Lower leg skin (tissue), 4 donors: ENCODE measurements around the gene PCCB. TPM values are rescaled to one million over a fixed set of nuclear protein-coding genes. Genes with fewer than 3 reads are reported as not detected.
"Not testable (repeated sequence)": the region's sequence is repeated elsewhere in the genome, so short reads cannot be mapped to it uniquely, and the experiment has no call there.

Experiments
- DNase-seq, 2 donors: peaks; one replicate each; pipeline ENCODE4 v3.0.0-alpha.2; 2019; ENCODE audit warnings: low spot score in 2 of 2
- H3K4me3 ChIP-seq: fragments of 200-600 bp; sonication (generic); 2 replicates; pipeline ENCODE4 v1.5.1; 2017; ENCODE audit warnings: mild to moderate bottlenecking, low read depth; ENCODE audit not compliant: poor library complexity, severe bottlenecking
- CTCF ChIP-seq, 3 donors: fragments of 450-650 bp; IDR thresholded peaks; one replicate each; pipeline ENCODE4 v1.5.1; 2016; ENCODE audit warnings: antibody characterized with exemption in 3 of 3, mild to moderate bottlenecking in 3 of 3, moderate library complexity in 2 of 3
- POLR2A ChIP-seq, 2 donors: fragments of 450-650 bp; IDR thresholded peaks; one replicate each; pipeline ENCODE4 v1.6.1; 2016 to 2017; ENCODE audit warnings: antibody characterized with exemption in 2 of 2, mild to moderate bottlenecking in 1 of 2, moderate library complexity in 1 of 2
- WGBS, 2 donors: methylation state at CpG; one replicate each; pipeline ENCODE4 v1.1.5; 2018; 5-methylcytosine and 5-hydroxymethylcytosine counted together
- intact Hi-C: fragments of 100-400 bp; cut with DNase I; formaldehyde crosslinking; loops from one replicate; pipeline ENCODE4 v1.15.0; 2023; ENCODE audit warnings: low total_unique reads
- total RNA-seq, 4 donors: library from RNA; depleted of rRNA; stranded (reverse); fragments of >200 nt; gene quantifications; one replicate each; pipeline ENCODE4 v1.1.0, GENCODE V29; 2016

PCCB gene
- total RNA-seq, 4 donors from 2014 or later: 12.6 to 40.1 (median 27.3) TPM

DNA sequence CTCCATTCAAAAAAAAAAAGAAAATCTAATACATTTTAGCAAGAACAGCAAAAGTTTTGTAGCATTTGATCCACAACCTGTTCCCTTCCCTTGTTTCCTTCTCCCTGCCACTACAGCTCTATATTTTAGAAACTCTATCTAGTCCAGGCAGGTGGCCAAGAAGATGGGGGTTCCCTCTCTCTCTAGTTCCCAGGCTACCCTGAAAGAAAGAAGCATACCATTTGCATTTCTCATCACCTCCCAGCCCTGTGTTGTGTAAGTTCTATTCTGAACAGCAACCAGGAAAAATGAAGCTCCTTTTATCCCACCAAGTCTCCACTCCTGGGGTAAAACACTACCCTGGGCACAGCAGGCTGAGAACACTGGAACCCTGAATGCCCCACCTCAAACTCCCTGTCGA lies 100.0 kb downstream of the PCCB start:
- intact Hi-C loops: no loop called here
- WGBS, 2 donors: 80 to 93% methylated on average over 1 of the region's 1 CpG
- H3K4me3 ChIP-seq: no peak overlapping the region
- no peak for DNase-seq
- TF ChIP-seq POLR2A (IDR thresholded peaks at IDR 0.05): no peak

DNA sequence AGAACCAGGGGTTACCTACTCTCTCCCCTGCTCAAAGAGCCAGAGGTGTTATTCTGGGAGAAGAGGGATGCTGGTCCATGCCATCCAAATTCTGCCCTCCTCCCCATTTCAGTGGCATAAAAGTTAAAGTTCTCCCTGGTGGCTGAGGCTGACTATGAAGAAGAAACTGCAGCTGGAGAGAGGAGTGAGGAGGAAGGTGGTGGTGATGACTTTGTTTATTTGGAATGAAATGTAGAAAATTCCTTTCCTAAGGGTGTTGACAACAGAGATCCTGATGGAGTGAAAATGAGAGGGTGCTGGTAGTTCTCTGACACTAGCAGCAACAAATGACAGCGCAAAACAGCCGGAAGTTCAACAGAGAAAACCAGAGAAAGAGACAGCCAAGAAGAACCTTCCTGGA lies 100.4 kb downstream of the PCCB start:
- intact Hi-C loops: no loop called here
- TF ChIP-seq CTCF (IDR thresholded peaks at IDR 0.05) (no peak), POLR2A (IDR thresholded peaks at IDR 0.05) (no peak)

DNA sequence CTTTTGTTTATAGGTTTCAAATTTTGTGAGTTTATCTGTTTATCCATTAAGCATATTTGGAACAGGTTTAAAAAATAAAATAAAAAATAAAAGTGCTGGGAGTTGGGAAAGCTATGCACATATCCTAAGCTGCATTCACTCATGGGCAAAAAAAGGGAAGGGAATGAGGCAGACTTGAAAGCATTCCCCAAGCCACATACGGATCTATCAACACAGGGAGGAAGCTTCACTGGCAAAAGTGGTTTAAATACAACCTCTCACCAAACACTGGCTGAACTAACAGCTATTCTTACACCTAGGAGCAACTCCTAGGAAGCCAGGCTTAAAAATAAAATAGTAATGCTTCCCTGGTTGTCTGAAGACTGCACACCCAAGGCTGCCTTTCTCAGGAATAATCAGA lies 101.2 kb downstream of the PCCB start:
- intact Hi-C loops: no loop called here
- no peak overlapping the region for H3K4me3 ChIP-seq
- TF ChIP-seq POLR2A (IDR thresholded peaks at IDR 0.05) (no peak), CTCF (IDR thresholded peaks at IDR 0.05) (no peak)
- no peak for DNase-seq
- 77 to 84% methylated on average over 1 of the region's 1 CpG for WGBS, 2 donors

More for the DNA sequence above, 100.4 kb downstream of the PCCB start:
- no peak overlapping the region for H3K4me3 ChIP-seq
- 86 to 89% methylated on average over 2 of the region's 2 CpGs for WGBS, 2 donors
- DNase-seq: no peak

- H3K4me3 ChIP-seq: no peak overlapping the region
- intact Hi-C loops: no loop called here
- no peak for TF ChIP-seq CTCF (IDR thresholded peaks at IDR 0.05)
- no peak for TF ChIP-seq POLR2A (IDR thresholded peaks at IDR 0.05)
- DNase-seq: no peak
- WGBS, 2 donors: 88 to 91% methylated on average over 3 of the region's 3 CpGs
Observed at GRCh38 chr3:136351905-136352304, 101.8 kb downstream of the PCCB start.

- no peak for DNase-seq
- no peak for TF ChIP-seq POLR2A (IDR thresholded peaks at IDR 0.05)
- TF ChIP-seq CTCF (IDR thresholded peaks at IDR 0.05): no peak
- intact Hi-C loops: no loop called here
- H3K4me3 ChIP-seq: no peak overlapping the region
- WGBS, 2 donors: 91% methylated on average over 2 of the region's 2 CpGs
Observed at GRCh38 chr3:136353461-136353860, 103.3 kb downstream of the PCCB start.

GRCh38 chr3:136366289-136366688 lies 116.1 kb downstream of the PCCB start:
- H3K4me3 ChIP-seq: no peak overlapping the region
- intact Hi-C loops: no loop called here
- DNase-seq: no peak
- no peak for TF ChIP-seq POLR2A (IDR thresholded peaks at IDR 0.05)
- no peak for TF ChIP-seq CTCF (IDR thresholded peaks at IDR 0.05)

GRCh38 chr3:136375800-136376199 lies 125.7 kb downstream of the PCCB start:
- H3K4me3 ChIP-seq, intact Hi-C loops, DNase-seq: not testable (repeated sequence)
- 87 to 98% methylated on average over 5 of the region's 5 CpGs for whole genome bisulfite sequencing, 2 donors
